Measurements from ENCODE around the gene RPAP2. TPM values are rescaled to one million over a fixed set of nuclear protein-coding genes. Genes with fewer than 3 reads are reported as not detected.
"Not testable (repeated sequence)": the region's sequence is repeated elsewhere in the genome, so short reads cannot be mapped to it uniquely, and the experiment has no call there.

Gene RPAP2
- total and polyA plus RNA-seq, 2 of the 8 experiments (the other 6 are each of a cell fraction or from before 2014, with no cell fraction given), result 7.9 to 28.4 TPM

GRCh38 chr1:92434572-92434971 lies 135.7 kb downstream of the RPAP2 start:
- H3K4me3 ChIP-seq (ENCODE audit: extremely low read depth in 1 of 4, insufficient read depth in 2 of 4, low read depth in 3 of 4, low read length in 4 of 4); H3K36me3 ChIP-seq (ENCODE audit: control insufficient read depth in 2 of 4, insufficient read depth in 4 of 4, low read length in 3 of 4); POLR2A ChIA-PET (ENCODE audit: partially characterized antibody); H3K79me2 ChIP-seq (ENCODE audit: control insufficient read depth in 1 of 2, insufficient read depth in 2 of 2, low read length in 2 of 2); H2BK120ac ChIP-seq (replicated peaks; ENCODE audit: low read depth, low read length); H4K8ac ChIP-seq (ENCODE audit: extremely low read depth, insufficient read depth, low read length); H3K9ac ChIP-seq (replicated peaks in 1 of 4; ENCODE audit: extremely low read depth in 1 of 4, low read depth in 3 of 4, low read length in 3 of 4); H2BK15ac ChIP-seq (ENCODE audit: low read length); H2BK20ac ChIP-seq (ENCODE audit: low read length); H2AFZ ChIP-seq (ENCODE audit: low read length); H3K4me1 ChIP-seq (replicated peaks in 1 of 4; ENCODE audit: control insufficient read depth in 3 of 4, insufficient read depth in 4 of 4, low read length in 3 of 4); H3K18ac ChIP-seq (ENCODE audit: extremely low read depth, low read length); H3K27ac ChIP-seq (ENCODE audit: low read depth, low read length); H2AK5ac ChIP-seq (ENCODE audit: low read depth, low read length); H3K4me2 ChIP-seq (ENCODE audit: insufficient read depth in 1 of 2, low read depth in 2 of 2, low read length in 2 of 2); H3K23me2 ChIP-seq (ENCODE audit: low read depth, low read length); DNase-seq (ENCODE audit: low read depth in 1 of 2, low spot score in 2 of 2); H3K79me1 ChIP-seq (ENCODE audit: low read depth, low read length); H3K23ac ChIP-seq (ENCODE audit: insufficient read length); H2BK5ac ChIP-seq (ENCODE audit: low read depth, low read length); CTCF ChIA-PET (ENCODE audit: partially characterized antibody); H3K56ac ChIP-seq (replicated peaks; ENCODE audit: insufficient read length, low read depth, low read length); H3K4ac ChIP-seq (replicated peaks; ENCODE audit: insufficient read length, low read depth, low read length); H4K5ac ChIP-seq (ENCODE audit: insufficient read length, low read depth, low read length); H3K14ac ChIP-seq (ENCODE audit: insufficient read length); H4K20me1 ChIP-seq (replicated peaks in 1 of 2; ENCODE audit: control insufficient read depth in 1 of 2, insufficient read depth in 2 of 2, low read length in 2 of 2); H3K27me3 ChIP-seq (replicated peaks in 1 of 4; ENCODE audit: control insufficient read depth in 3 of 4, extremely low read depth in 1 of 4, insufficient read depth in 3 of 4, low read length in 3 of 4); H2BK12ac ChIP-seq (ENCODE audit: low read depth, low read length); FAIRE-seq; H4K91ac ChIP-seq (replicated peaks; ENCODE audit: insufficient read length, low read length): not testable (repeated sequence)
- peaks cover 9 to 11% of the 10 kb centered on the region in 2 experiments for H3K9me3 ChIP-seq (ENCODE audit: insufficient read depth in 2 of 2, low read depth in 1 of 2, low read length in 1 of 2)
- 92% methylated on average over 1 of the region's 1 CpG; no CpG with 5 or more reads in 1 of the 2 experiments for WGBS, 2 experiments (ENCODE audit: extremely low coverage in 1 of 2, insufficient coverage in 1 of 2, insufficient read length in 1 of 2, insufficient replicate concordance in 2 of 2, low coverage in 1 of 2, low lambda C conversion rate in 2 of 2, missing lambda C conversion rate in 1 of 2)

Data from H1 (cell line).